Stimulated activated naive B cell treated with anti-CD40 and anti-IgM and Interleukin-4, amounts not matched to agents 10 μg/mL and 1 μg/mL and 100 μg/mL, for 72 hours (primary cell): ENCODE data around the gene FLT3LG.
"Not testable (repeated sequence)": the region's sequence is repeated elsewhere in the genome, so short reads cannot be mapped to it uniquely, and the experiment has no call there.

Experiments used
- ATAC-seq, 2 donors: fragments of 150-1000 bp; cut with Tn5 transposase; replicated peaks; 2 replicates each; pipeline ENCODE4 v1.10.0; 2021; ENCODE audit warnings: moderate library complexity in 1 of 2
- DNase-seq: peaks from one replicate; pipeline ENCODE4 v3.0.0; 2021
- H3K27ac Mint-ChIP-seq: one replicate; pipeline ENCODE4 v1.8.0; 2022; ENCODE audit warnings: mild to moderate bottlenecking, mixed read lengths
- H3K27me3 Mint-ChIP-seq, 2 donors: one replicate each; pipeline ENCODE4 v1.8.0; 2022; ENCODE audit warnings: mixed read lengths in 2 of 2
- H3K36me3 Mint-ChIP-seq, 2 donors: one replicate each; pipeline ENCODE4 v1.8.0; 2022; ENCODE audit warnings: mixed read lengths in 2 of 2, mild to moderate bottlenecking in 1 of 2
- H3K4me1 Mint-ChIP-seq, 2 donors: one replicate each; pipeline ENCODE4 v1.8.0; 2022; ENCODE audit warnings: mixed read lengths in 2 of 2, mild to moderate bottlenecking in 1 of 2
- H3K4me3 Mint-ChIP-seq, 2 donors: one replicate each; pipeline ENCODE4 v1.8.0; 2022; ENCODE audit warnings: mild to moderate bottlenecking in 2 of 2, mixed read lengths in 2 of 2, moderate library complexity in 1 of 2
- H3K9me3 Mint-ChIP-seq, 2 donors: one replicate each; pipeline ENCODE4 v1.8.0; 2022; ENCODE audit warnings: mixed read lengths in 2 of 2, mild to moderate bottlenecking in 1 of 2

FLT3LG gene

GRCh38 chr19:49461656-49462055, 12.4 kb upstream of the FLT3LG start:
- DNase-seq, result no peak
- H3K36me3 Mint-ChIP-seq, result peaks cover 50% of the 10 kb centered on the region in 2 donors
- no peaks in the 10 kb centered on the region for H3K9me3 Mint-ChIP-seq
- peaks cover 6 to 22% of the 10 kb centered on the region in 2 donors for H3K4me1 Mint-ChIP-seq
- H3K27me3 Mint-ChIP-seq, result no peaks in the 10 kb centered on the region
- no peak overlapping the region for H3K4me3 Mint-ChIP-seq
- H3K27ac Mint-ChIP-seq, result no peak overlapping the region
- ATAC-seq, result no peak

- H3K9me3 Mint-ChIP-seq, result no peaks in the 10 kb centered on the region
- H3K4me1 Mint-ChIP-seq, result peaks cover 6 to 16% of the 10 kb centered on the region in 2 donors
- no peak for DNase-seq
- H3K27ac Mint-ChIP-seq, result peak overlapping the region; percentile 47
- no peak overlapping the region for H3K4me3 Mint-ChIP-seq
- no peak for ATAC-seq
- H3K27me3 Mint-ChIP-seq, result no peaks in the 10 kb centered on the region
- peaks cover 44 to 46% of the 10 kb centered on the region in 2 donors for H3K36me3 Mint-ChIP-seq
Observed at GRCh38 chr19:49462492-49462891, 11.5 kb upstream of the FLT3LG start.

GRCh38 chr19:49463960-49464740, 9.9 kb upstream of the FLT3LG start:
- peaks cover 48 to 51% of the 10 kb centered on the region in 2 donors for H3K36me3 Mint-ChIP-seq
- ATAC-seq (no peak), DNase-seq (no peak)
- no peaks in the 10 kb centered on the region for H3K9me3 Mint-ChIP-seq
- no peaks in the 10 kb centered on the region for H3K27me3 Mint-ChIP-seq
- H3K4me1 Mint-ChIP-seq, result peaks cover 11 to 26% of the 10 kb centered on the region in 2 donors
- H3K4me3 Mint-ChIP-seq, result no peak overlapping the region
- no peak overlapping the region for H3K27ac Mint-ChIP-seq

GRCh38 chr19:49465371-49465770, 8.6 kb upstream of the FLT3LG start:
- H3K9me3 Mint-ChIP-seq, result no peaks in the 10 kb centered on the region

GRCh38 chr19:49468199-49468598, 5.8 kb upstream of the FLT3LG start:
- H3K36me3 Mint-ChIP-seq, result peaks cover 38 to 39% of the 10 kb centered on the region in 2 donors
- H3K27me3 Mint-ChIP-seq, result no peaks in the 10 kb centered on the region
- no peak overlapping the region for H3K27ac Mint-ChIP-seq
- peaks cover 28 to 43% of the 10 kb centered on the region in 2 donors for H3K4me1 Mint-ChIP-seq
- no peak for ATAC-seq
- no peak for DNase-seq
- no peaks in the 10 kb centered on the region for H3K9me3 Mint-ChIP-seq
- no peak overlapping the region for H3K4me3 Mint-ChIP-seq

More at GRCh38 chr19:49465371-49465770, 8.6 kb upstream of the FLT3LG start:
- Mint-ChIP-seq H3K36me3 (peaks cover 47 to 48% of the 10 kb centered on the region in 2 donors), H3K4me3 (no peak overlapping the region), H3K27me3 (no peaks in the 10 kb centered on the region), H3K4me1 (peaks cover 18 to 26% of the 10 kb centered on the region in 2 donors), H3K27ac (peak overlapping the region; percentile 51)
- DNase-seq (no peak), ATAC-seq (no peak)

- H3K36me3 Mint-ChIP-seq, result peaks cover 37 to 38% of the 10 kb centered on the region in 2 donors
- no peaks in the 10 kb centered on the region for H3K9me3 Mint-ChIP-seq
- peak overlapping the region; percentile 50 to 59 for H3K4me3 Mint-ChIP-seq
- H3K4me1 Mint-ChIP-seq, result peaks cover 28 to 48% of the 10 kb centered on the region in 2 donors
- ATAC-seq (peak; percentile 74), DNase-seq (peak; percentile 87)
- H3K27me3 Mint-ChIP-seq, result no peaks in the 10 kb centered on the region
- peak overlapping the region; percentile 97 for H3K27ac Mint-ChIP-seq
Observed at GRCh38 chr19:49468746-49469447, 5.1 kb upstream of the FLT3LG start.

- peaks cover 25 to 28% of the 10 kb centered on the region in 2 donors for H3K36me3 Mint-ChIP-seq
- no peaks in the 10 kb centered on the region for H3K9me3 Mint-ChIP-seq
- peaks cover 33 to 55% of the 10 kb centered on the region in 2 donors for H3K4me1 Mint-ChIP-seq
- H3K27me3 Mint-ChIP-seq, result no peaks in the 10 kb centered on the region
- peak overlapping the region; percentile 95 for H3K27ac Mint-ChIP-seq
- DNase-seq, result peak; percentile 91
- peak overlapping the region; percentile 56 to 60 for H3K4me3 Mint-ChIP-seq
- ATAC-seq, result peak; percentile 79 to 84
Observed at GRCh38 chr19:49469828-49470614, 4.0 kb upstream of the FLT3LG start.

GRCh38 chr19:49470615-49470978, 3.4 kb upstream of the FLT3LG start:
- ATAC-seq (peak; percentile 7 to 8), DNase-seq (no peak)
- peak overlapping the region in 1 of 2 donors; percentile 56 for H3K4me3 Mint-ChIP-seq
- peaks cover 39 to 61% of the 10 kb centered on the region in 2 donors for H3K4me1 Mint-ChIP-seq
- no peaks in the 10 kb centered on the region for H3K27me3 Mint-ChIP-seq
- H3K27ac Mint-ChIP-seq, result peak overlapping the region; percentile 95
- H3K9me3 Mint-ChIP-seq, result no peaks in the 10 kb centered on the region
- H3K36me3 Mint-ChIP-seq, result peaks cover 20 to 28% of the 10 kb centered on the region in 2 donors

GRCh38 chr19:49472936-49473335, 1.1 kb upstream of the FLT3LG start:
- H3K27me3 Mint-ChIP-seq, result no peaks in the 10 kb centered on the region
- H3K4me3 Mint-ChIP-seq, result peak overlapping the region; percentile 56 to 91
- H3K4me1 Mint-ChIP-seq, result peaks cover 46 to 70% of the 10 kb centered on the region in 2 donors
- peaks cover 20 to 29% of the 10 kb centered on the region in 2 donors for H3K36me3 Mint-ChIP-seq
- peak overlapping the region; percentile 98 for H3K27ac Mint-ChIP-seq
- ATAC-seq, result no peak
- DNase-seq, result no peak
- H3K9me3 Mint-ChIP-seq, result no peaks in the 10 kb centered on the region

GRCh38 chr19:49473501-49473867, 531 bp upstream of the FLT3LG start:
- DNase-seq, ATAC-seq, H3K27me3 Mint-ChIP-seq, H3K9me3 Mint-ChIP-seq: not testable (repeated sequence)
- Mint-ChIP-seq H3K27ac (peak overlapping the region; percentile 98), H3K4me1 (peaks cover 46 to 67% of the 10 kb centered on the region in 2 donors), H3K36me3 (peaks cover 18 to 28% of the 10 kb centered on the region in 2 donors), H3K4me3 (peak overlapping the region; percentile 91 to 98)

- Mint-ChIP-seq H3K4me3 (peak overlapping the region; percentile 91 to 98), H3K9me3 (no peaks in the 10 kb centered on the region), H3K36me3 (peaks cover 11 to 23% of the 10 kb centered on the region in 2 donors), H3K27ac (peak overlapping the region; percentile 98), H3K27me3 (no peaks in the 10 kb centered on the region), H3K4me1 (peaks cover 42 to 57% of the 10 kb centered on the region in 2 donors)
- ATAC-seq (no peak), DNase-seq (no peak)
Observed at GRCh38 chr19:49474542-49474924, 518 bp downstream of the FLT3LG start.

- peak overlapping the region; percentile 98 for H3K27ac Mint-ChIP-seq
- H3K36me3 Mint-ChIP-seq, result peaks cover 6 to 16% of the 10 kb centered on the region in 2 donors
- ATAC-seq (no peak), DNase-seq (no peak)
- H3K4me3 Mint-ChIP-seq, result peak overlapping the region; percentile 91 to 98
- no peaks in the 10 kb centered on the region for H3K27me3 Mint-ChIP-seq
- H3K9me3 Mint-ChIP-seq, result no peaks in the 10 kb centered on the region
- H3K4me1 Mint-ChIP-seq, result peaks cover 35 to 49% of the 10 kb centered on the region in 2 donors
Observed at GRCh38 chr19:49475191-49475917, 1.3 kb downstream of the FLT3LG start.

GRCh38 chr19:49475995-49476880, 2.2 kb downstream of the FLT3LG start:
- Mint-ChIP-seq H3K36me3 (peaks cover 6 to 19% of the 10 kb centered on the region in 2 donors), H3K9me3 (no peaks in the 10 kb centered on the region), H3K4me1 (peaks cover 30 to 40% of the 10 kb centered on the region in 2 donors), H3K4me3 (peak overlapping the region; percentile 30 to 40), H3K27ac (peak overlapping the region; percentile 98), H3K27me3 (no peaks in the 10 kb centered on the region)
- DNase-seq (no peak), ATAC-seq (peak; percentile 40 to 49)
